Suppressor macrophage (primary cell): ENCODE measurements around the gene ZNF217.
"Not testable (repeated sequence)": the region's sequence is repeated elsewhere in the genome, so short reads cannot be mapped to it uniquely, and the experiment has no call there.

Experiments used
- DNase-seq, 4 experiments: peaks; one replicate each; pipeline ENCODE4 v3.0.0-alpha.2; 2020 to 2022

ZNF217 gene

DNA sequence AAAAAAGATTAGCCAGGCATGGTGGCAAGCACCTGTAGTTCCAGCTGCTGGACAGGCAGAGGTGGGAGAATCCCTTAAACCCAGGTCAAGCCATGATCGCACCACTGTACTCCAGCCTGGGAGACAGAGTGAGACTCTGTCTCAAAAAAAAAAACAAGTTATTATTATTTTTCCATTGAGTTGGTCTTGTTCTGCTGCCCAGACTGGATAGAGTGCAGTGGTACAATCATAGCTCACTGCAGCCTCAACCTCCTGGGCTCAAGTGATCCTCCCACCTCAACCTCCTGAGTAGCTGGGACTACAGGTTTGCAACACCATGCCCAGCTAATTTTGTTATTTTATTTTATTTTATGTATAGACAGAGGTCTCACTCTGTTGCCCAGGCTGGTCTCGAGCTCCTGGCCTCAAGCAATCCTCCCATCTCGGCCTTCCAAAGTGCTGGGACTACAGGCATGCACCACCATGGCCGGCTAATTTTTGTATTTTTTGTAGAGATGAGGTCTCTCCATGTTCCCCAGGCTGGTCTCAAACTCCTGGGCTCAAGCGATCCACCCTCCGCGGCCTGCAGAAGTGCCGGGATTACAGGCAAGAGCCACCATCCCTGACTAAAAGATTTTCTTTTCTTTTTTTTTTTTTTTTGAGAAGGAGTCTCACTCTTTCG, 31.4 kb downstream of the ZNF217 start:
- DNase-seq = not testable (repeated sequence)

DNA sequence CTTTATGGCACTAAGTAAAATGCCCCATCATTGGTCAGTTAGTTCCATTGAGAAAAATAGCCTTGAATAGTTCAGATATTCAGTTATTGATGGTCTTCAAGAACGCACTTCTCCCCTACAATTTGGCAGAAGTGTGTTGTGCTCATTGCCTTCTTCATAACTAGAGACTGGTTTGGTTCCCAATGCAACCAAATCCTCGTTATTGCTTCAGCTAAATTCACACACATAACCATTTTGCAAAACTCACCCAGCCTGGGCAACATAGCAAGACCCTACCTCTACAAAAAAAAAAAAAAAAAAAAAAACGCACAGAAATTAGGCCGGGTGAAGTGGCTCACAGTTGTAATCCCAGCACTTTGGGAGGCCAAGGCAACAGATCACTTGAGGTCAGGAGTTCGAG, 32.1 kb downstream of the ZNF217 start:
- no peak for DNase-seq

DNA sequence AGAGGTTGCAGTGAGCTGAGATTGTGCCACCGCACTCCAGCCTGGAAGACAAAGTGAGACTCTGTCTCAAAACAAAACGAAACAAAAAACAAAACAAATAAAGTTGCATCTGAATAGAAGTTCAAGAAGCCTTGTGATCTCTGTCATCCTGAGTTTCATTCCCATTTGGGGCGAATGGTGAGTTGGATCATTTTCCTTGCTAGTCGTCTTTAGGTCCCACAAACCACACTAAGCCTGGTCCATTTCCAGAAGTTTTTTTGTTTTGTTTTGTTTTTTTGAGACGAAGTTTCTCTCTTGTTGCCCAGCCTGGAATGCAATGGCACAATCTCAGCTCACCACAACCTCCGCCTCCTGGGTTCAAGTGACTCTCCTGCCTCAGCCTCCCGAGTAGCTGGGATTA, 33.8 kb downstream of the ZNF217 start:
- no peak for DNase-seq

DNA sequence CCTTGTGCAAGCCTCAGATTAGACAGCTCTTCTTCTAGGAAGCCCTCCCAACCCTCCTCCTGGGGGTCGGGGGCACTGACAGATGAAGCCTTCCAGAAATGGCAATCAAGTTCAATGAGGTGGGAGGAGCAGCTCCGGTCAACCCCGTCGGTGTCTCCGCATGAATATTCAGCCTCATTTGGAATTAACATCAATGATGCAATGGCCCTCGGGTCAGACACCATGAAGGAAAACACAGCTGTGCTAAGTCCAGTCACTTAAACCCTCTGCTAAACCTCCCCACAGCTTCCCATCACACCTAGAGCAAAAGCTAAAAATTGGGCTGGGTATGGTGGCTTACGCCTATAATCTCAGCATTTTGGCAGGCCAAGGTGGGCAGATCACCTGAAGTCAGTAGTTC, 36.5 kb downstream of the ZNF217 start:
- no peak for DNase-seq

DNA sequence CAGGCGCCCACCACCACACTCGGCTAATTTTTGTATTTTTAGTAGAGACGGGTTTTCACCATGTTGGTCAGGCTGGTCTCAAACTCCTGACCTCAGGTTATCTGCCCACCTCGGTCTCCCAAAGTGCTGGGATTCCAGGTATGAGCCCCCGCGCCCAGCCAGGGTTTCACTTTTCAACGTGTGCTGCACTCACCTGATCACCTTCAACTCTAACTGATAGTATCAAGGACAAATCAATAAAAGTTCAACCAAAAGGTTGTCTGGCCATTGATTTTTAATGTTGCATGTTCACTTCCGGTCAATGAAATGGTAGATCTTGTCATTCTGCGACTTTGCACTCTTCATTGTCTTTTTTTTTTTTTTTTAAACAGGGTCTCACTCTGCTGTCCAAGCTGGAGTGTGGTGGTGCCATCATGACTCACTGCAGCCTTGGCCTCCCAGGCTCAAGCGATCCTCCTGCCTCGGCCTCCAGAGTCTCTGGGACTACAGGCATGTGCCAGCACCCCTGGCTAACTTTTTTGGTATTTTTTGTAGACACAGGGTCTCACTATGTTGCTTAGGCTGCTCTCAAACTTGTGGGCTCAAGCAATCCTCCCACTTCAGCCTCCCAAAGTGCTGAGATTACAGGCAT, 37.3 kb downstream of the ZNF217 start:
- DNase-seq = no peak

DNA sequence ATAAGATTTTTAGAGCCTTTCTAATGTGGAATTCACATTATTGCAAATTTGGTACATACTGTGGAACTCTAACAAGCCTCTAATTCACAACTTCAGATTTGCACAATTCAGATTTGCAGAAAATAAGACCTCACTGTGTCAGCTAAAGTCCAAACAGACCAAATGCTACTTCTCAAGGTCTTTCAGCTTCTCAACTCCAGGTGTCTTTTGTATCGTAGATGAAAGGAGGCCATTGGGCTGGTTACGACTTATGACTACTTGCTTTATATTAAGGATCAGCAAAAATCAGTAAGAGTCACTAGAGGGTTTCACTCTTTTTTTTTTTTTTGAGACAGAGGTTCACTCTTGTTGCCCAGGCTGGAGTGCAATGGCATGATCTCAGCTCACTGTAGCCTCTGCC, 37.8 kb downstream of the ZNF217 start:
- DNase-seq = no peak

DNA sequence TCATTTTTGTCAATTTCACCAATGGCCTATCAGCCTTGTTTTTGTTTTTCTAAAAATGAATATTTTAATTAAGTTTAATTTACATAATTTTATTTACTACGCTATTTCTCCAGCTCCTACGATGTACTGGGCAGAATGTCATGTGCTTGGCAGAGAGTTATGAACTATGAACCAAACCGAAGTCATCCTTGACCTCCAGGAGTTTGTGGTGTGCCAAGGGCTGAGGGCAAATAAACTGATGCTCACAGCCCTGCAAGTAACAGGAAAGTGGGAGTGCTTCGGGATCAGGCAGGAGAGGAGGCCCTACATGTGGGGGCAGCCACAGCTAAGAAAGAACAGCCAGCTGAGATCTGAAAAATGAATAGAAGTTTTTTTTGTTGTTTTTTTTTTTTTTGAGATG, 38.6 kb downstream of the ZNF217 start:
- no peak for DNase-seq

DNA sequence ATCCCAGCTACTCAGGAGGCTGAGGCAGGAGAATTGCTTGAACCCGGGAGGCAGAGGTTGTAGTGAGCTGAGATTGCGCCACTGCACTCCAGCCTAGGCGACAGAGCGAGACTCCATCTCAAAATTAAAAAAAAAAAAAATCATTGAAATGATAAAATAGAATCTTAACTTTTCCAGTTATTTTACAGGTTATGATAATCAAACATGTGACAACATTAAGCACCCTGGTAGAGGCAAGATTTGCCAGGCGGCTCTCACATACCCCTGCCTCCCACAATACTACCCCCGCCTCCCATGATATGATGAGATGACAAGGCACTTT, 41.1 kb downstream of the ZNF217 start:
- DNase-seq = not testable (repeated sequence)

DNA sequence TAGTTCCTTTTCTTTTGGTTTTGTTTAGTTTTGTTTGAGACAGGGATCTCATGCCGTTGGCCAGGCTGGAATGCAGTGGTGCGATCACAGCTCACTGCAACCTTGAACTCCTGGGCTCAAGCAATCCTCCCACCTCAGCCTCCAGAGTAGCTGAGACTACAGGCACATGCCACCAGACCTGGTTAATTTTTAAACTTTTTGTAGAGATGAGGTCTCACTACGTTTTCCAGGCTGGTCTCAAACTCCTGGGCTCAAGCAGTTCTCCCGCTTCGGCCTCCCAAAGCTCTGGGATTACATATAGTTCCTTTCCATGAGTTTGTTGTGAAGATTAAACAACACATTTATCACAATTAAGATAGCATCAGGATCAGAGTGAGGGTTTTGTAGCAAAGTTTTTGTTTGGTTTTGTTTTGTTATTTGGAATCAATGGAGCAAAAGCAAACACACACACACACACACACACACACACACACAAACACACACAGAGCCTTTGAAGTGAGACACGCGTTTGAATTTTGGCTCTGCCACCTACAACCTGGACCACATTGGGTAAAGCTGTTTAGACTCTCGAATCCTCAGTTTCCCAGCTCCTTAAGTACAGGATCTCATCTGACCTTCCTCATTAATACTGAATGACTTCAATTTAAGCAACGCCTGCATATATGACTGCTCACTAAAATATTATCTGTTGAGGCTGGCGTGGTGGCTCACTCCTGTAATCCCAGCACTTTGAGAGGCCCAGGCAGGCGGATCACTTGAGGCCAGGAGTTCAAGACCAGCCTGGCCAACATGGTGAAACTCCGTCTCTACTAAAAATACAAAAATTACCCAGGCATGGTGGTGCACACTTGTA, 41.7 kb downstream of the ZNF217 start:
- DNase-seq = not testable (repeated sequence)

DNA sequence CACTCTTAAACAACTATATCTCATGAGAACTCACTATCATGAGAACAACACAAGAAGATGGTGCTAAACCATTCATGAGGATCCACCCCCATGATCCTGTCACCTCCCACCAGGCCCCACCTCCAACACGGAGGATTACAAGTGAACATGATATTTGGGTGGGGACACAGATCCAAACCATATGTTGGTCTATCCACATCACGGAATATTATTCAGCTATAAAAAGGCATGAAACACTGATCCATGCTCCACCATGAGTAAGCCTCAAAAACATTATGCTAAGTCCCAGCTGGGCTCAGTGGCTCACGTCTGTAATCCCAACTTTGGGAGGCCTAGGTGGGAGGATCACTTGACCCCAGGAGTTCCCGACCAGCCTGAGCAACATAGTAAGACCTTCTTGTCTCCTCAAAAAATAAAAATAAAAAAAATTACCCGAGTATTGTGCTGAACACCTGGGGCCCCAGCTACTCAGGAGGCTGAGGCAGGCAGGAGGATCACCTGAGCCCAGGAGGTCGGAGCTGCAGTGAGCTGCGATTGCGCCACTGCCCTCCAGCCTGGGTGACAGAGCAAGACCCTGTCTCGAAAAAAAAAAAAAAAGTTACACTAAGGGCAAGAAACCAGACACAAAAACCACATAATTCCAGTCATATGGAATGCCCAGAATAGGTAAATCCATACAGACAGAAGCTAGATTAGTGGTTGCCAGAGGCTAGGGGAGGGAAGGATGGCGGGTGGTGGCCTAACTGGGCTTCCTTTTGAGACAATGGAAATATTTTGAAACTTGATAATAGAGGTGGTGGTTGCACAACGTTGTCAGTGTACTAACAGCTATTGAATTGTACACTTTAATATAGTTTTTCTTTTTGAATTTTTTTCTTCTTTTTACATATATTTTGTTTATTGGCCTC, 43.1 kb downstream of the ZNF217 start:
- DNase-seq = no peak

DNA sequence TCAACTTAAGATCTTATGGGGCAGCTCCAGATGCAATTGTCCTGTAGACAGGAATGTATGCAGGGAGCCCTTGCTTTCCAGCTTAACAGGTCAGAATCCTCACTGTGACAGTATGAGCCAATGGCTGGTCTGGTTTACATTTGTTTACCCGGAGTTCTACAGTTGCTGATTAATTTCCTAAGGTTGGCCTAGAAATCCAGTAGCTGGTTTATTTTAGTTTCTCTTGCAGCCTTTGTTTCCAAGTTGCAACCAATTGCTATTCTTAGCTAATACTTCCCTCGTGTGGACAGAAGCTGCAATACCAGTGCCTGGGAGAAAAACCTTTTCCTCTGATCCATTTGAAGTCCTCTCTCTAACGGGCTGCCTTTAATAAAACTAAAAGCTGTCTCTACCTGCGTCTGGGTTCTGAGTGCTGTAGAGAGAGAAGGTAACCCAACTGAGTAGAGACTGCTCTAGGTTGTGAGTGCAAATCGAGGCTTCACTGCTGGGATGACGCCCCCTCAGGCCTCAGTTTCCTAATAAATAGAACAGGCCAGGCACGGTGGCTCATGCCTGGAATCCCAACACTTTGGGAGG, 45.9 kb downstream of the ZNF217 start:
- DNase-seq = peak; percentile 58 to 79 (median 64)

DNA sequence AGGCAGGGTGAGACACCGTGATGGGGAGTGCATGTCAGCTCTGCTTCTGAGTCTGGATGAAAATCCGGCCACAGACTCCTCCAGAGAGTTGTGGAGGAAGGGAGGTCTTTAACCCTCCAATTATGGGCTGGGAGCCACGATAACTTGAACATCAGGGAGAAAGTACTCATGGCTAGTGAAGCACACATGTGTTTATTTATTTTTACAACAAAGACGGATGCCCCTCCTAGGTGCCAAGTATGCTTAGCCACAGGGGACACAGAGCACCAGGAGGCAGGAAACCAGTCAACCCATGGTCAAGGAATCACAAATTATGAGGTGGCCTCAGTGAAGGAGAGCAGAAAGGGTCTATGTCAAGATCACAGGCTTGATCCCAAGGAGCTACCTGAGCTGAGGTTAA, 54.1 kb downstream of the ZNF217 start:
- no peak for DNase-seq

DNA sequence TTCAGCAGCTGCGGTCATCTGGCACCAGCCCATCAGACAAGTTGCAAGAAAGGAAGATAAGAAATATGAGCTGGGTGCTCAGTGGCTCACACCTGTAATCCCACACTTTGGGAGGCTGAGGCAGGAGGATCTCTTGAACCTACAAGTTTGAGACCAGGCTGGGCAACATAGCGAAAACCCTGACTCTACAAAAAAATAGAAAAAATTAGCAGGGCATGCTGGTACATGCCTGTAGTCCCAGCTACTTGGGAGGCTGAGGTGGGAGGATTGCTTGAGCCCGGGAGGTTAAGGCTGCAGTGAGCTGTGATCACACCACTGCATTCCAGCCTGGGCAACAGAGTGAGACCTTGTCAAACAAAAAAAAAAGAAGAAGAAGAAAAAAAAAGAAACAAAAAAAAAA, 57.3 kb downstream of the ZNF217 start:
- not testable (repeated sequence) for DNase-seq

DNA sequence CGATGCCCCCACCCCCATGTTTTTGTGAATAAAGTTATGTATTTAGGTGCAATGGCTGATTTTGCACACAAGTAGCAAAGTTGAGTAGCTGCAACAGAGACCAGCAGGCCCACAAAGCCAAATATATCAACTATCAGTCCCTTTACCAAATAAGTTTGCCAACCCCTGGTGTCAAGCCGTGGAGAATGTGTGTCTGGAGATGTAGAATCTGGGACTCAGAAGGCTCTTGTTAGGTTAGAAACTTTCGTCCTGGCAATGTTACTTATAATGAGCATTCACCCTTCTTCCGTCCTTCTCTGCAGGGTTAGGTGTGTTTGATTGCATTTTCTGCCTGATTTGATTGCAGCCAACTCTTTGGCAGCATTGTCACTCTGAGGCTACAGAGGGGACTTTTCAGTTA, 57.8 kb downstream of the ZNF217 start:
- DNase-seq = no peak

DNA sequence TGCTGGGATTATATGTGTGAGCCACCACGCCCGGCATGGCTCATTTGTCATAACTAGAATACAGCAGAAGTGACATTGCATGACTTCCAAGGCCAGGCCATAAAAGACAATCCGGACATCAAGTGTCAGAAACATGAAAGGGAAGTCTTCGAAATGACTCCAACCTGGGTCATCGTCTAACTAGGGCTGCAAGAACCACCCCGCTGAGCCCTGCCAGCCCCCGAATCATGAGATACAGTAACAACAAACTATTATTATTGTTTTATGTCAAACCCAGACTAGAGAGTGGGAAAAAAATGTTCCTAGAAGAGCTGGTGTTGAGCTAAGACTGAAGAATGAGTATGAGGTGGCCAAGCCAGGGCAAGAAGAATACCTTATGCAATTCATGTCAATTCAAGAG, 59.6 kb downstream of the ZNF217 start:
- no peak for DNase-seq

DNA sequence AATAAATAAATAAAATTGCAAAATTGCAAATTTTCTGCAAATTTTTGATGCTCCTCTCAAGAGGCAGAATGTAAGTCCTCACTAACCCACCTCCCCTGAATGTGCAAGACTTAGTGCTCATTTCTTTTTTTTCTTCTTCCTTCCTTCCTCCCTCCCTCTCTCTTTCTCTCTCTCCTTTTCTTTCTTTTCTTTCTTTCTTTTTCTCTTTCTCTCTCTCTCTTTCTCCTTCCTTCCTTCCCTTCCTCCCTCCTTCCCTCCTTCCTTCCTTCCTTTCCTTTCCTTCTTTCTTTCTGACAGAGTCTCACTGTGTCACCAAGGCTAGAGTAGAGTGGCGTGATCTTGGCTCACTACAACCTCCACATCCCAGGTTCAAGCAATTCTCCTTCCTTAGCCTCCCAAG, 60.1 kb downstream of the ZNF217 start:
- no peak for DNase-seq

DNA sequence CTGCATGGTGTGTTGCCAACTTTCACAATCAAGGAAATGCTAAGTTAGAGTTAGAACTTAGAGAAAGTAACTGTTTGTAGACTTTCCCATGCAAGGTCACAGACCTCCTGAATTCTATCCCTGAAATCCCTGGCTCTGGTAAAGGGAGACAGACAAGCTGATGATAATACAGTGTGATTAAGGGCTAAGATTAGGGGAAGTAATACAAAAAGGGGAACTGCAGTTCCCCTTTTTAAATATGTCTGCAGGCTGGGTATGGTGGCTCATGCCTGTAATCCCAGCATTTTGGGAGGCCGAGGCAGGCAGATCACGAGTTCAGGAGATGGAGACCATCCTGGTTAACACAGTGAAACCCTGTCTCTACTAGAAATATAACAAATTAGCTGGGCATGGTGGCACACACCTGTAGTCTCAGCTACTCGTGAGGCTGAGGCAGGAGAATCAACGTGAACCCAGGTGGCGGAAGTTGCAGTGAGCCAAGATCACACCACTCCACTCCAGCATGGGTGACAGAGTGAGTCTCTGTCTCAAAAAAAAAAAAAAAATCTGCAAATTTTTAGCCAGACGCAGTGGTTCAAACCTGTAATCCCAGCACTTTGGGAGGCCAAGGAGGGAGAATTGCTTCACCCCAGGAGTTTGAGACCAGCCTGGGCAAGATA, 60.9 kb downstream of the ZNF217 start:
- peak; percentile 24 to 64 (median 44) for DNase-seq

DNA sequence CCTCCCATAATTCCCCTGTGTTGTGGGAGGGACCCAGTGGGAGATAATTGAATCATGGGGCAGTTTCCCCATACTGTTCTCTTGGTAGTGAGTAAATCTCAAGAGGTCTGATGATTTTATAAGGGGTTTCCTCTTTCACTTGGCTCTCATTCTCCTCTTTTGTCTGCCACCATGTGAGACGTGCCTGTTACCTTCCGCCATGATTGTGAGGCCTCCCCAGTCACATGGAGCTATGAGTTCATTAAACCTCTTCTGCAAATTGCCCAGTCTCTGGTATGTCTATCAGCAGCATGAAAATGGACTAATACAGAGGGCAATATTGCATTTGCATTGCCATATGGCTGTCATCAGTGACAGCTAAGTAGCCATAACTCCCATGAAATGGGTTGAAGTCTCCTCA, 63.2 kb downstream of the ZNF217 start:
- DNase-seq = peak; percentile 8 to 42 (median 12)

DNA sequence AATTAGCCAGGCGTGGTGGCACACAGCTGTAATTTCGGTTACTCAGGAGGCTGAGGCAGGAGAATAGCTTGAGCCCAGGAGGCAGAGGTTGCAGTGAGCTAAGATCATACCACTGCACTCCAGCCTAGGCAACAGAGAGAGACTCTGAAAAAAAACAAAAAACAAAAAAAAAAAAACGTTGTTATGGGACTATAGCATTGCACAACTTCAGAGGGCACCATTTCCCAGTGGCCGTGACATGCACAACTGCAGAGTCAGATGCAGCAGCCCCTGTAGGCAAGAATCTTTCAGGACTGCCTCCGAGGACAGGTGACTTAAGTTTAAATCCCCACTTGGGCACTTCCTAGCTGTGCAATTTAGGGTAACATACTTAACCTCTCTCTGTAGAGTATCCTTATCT, 64.0 kb downstream of the ZNF217 start:
- no peak for DNase-seq

DNA sequence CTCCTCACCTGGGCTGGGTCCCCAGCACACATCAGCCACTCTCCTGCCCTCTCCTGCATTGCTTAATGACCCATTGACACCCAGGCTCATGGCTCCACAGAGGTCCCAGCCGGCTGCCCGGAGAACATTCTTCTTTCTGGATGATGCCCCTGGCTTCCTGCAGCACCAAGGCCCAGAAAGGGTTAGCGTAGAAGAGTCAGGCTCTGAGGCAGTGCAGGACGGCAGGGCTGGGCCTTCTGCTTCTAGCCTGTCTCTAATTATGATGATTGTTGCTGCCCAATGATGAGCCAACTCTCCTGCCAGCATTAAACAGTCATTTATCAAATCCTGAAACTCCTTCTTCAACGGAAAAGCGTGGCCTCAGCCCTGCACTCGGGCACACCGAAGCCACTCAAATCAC, 66.4 kb downstream of the ZNF217 start:
- no peak for DNase-seq

DNA sequence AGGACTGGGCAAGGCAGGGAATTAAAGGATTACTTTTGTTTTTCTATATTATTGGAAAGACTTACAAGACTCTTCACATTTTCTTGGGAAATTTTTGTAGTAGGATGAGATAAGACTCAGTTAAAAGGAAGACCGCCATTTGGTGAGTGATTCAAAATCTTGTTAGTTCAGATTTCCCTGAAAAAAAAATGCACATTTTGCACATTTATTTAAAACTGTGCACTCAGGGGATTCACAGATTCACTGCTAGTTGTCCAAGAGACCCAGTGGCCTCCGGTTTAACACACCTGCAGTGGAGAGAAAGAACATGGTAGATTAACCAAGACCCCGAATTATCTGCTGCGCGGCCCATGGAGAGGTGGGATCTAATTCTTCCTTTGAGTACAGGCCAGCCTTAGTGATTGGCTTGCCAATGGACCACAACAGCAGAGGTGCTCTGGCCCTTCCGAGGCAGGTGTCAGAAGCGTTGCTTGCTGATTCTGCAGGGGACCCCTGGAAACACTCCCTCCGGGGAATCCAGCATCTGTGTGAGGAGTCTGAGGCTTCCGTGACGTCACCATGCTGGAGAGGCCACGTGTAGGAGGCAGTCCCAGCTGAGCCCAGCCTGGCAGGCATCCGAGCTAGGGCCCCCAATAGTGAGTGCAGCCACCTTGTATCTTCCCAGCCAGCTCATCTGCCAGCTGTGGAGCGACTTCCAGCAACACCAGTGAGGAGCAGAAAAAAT, 68.9 kb downstream of the ZNF217 start:
- no peak for DNase-seq
